PC-3 (cell line): ENCODE data around the gene TMPRSS7. TPM values are rescaled to one million over a fixed set of nuclear protein-coding genes. Genes with fewer than 3 reads are reported as not detected.

Source experiments
- ATAC-seq: fragments of 200-7000 bp; cut with Tn5 transposase; 2 replicates; pipeline ENCODE4 v1.9.1; 2020; ENCODE audit warnings: mild to moderate bottlenecking, moderate library complexity
- BruUV-seq: library from RNA; stranded (reverse); fragments of 400-500 nt; replicated peaks from 2 replicates; lab custom pipeline; 2021; lab: Mats Ljungman, UMichigan
- CTCF ChIA-PET: fragments of 300-600 bp; sonication (Branson Sonifier 250); formaldehyde crosslinking; loops from one replicate; lab custom pipeline; 2022; ENCODE audit warnings: antibody characterized with exemption; lab: Charles Lee
- POLR2A ChIA-PET: fragments of 300-600 bp; sonication (Branson Sonifier 250); formaldehyde crosslinking; loops from one replicate; lab custom pipeline; 2022; ENCODE audit warnings: antibody characterized with exemption; ENCODE audit not compliant: unreplicated experiment; lab: Charles Lee
- DNase-seq: peaks from one replicate; pipeline ENCODE4 v3.0.0-alpha.2; 2015
- H2AFZ ChIP-seq: fragments of 300-600 bp; sonication (generic); 2 replicates; pipeline ENCODE4 v1.6.0; 2016; ENCODE audit warnings: antibody characterized with exemption, low read length
- H3F3A ChIP-seq: fragments of 300-600 bp; sonication (generic); one replicate; pipeline ENCODE4 v1.6.0; 2017; ENCODE audit warnings: antibody characterized with exemption, low read length, control low read depth, mild to moderate bottlenecking; ENCODE audit not compliant: unreplicated experiment
- H3K27ac ChIP-seq: fragments of 300-600 bp; sonication (generic); 2 replicates; pipeline ENCODE4 v1.5.1; 2016; ENCODE audit warnings: mild to moderate bottlenecking, low read length
- H3K27me3 ChIP-seq: fragments of 300-600 bp; sonication (generic); 2 replicates; pipeline ENCODE4 v1.6.1; 2016; ENCODE audit warnings: low read length, mixed read lengths
- H3K36me3 ChIP-seq: fragments of 300-600 bp; sonication (generic); 2 replicates; pipeline ENCODE4 v1.6.1; 2016; ENCODE audit warnings: low read depth, mixed run types, low read length, mixed read lengths
- H3K4me1 ChIP-seq: fragments of 300-600 bp; sonication (generic); 2 replicates; pipeline ENCODE4 v1.5.1; 2016; ENCODE audit warnings: low read length; ENCODE audit not compliant: insufficient read depth
- H3K4me2 ChIP-seq: fragments of 300-600 bp; sonication (generic); 2 replicates; pipeline ENCODE4 v1.6.0; 2016; ENCODE audit warnings: low read length
- H3K4me3 ChIP-seq: fragments of 300-600 bp; sonication (generic); 2 replicates; pipeline ENCODE4 v1.5.1; 2016; ENCODE audit warnings: mild to moderate bottlenecking, low read length, mixed read lengths
- H3K79me2 ChIP-seq: fragments of 300-600 bp; sonication (generic); 2 replicates; pipeline ENCODE4 v1.6.1; 2017; ENCODE audit warnings: low read length, mixed read lengths
- H3K9ac ChIP-seq: fragments of 300-600 bp; sonication (generic); 2 replicates; pipeline ENCODE4 v1.6.0; 2016; ENCODE audit warnings: mild to moderate bottlenecking, low read length
- H3K9me2 ChIP-seq: fragments of 300-600 bp; sonication (generic); replicated peaks from 2 replicates; pipeline ENCODE4 v1.6.1; 2016; ENCODE audit warnings: mixed run types, low read length, mixed read lengths
- H3K9me3 ChIP-seq: fragments of 300-600 bp; sonication (generic); 2 replicates; pipeline ENCODE4 v1.6.1; 2016; ENCODE audit warnings: low read length, mixed read lengths
- H4K20me1 ChIP-seq: fragments of 300-600 bp; sonication (generic); 2 replicates; pipeline ENCODE4 v1.6.1; 2016; ENCODE audit warnings: low read length, mixed read lengths
- CTCF ChIP-seq: fragments of 300-600 bp; sonication (generic); conservative IDR thresholded peaks from 2 replicates; pipeline ENCODE4 v1.5.1; 2017; ENCODE audit warnings: antibody characterized with exemption, low read depth, mild to moderate bottlenecking, low read length
- EZH2 ChIP-seq: fragments of 300-600 bp; sonication (generic); IDR thresholded peaks from one replicate; pipeline ENCODE4 v1.6.1; 2017; ENCODE audit warnings: antibody characterized with exemption, mild to moderate bottlenecking, low read length; ENCODE audit not compliant: unreplicated experiment
- EZH2phosphoT487 ChIP-seq: fragments of 300-600 bp; sonication (generic); IDR thresholded peaks from 2 replicates; pipeline ENCODE4 v1.6.1; 2018; ENCODE audit warnings: mild to moderate bottlenecking, antibody characterized with exemption, low read length, borderline replicate concordance
- intact Hi-C: fragments of 100-400 bp; cut with micrococcal nuclease; formaldehyde crosslinking; loops from 2 replicates; pipeline ENCODE4 v1.9.0; 2023
- total RNA-seq: library from RNA; depleted of rRNA; stranded (reverse); fragments of >200 nt; gene quantifications from 2 replicates; pipeline ENCODE4 v1.2.3, GENCODE V29; 2014

Gene TMPRSS7
- total RNA-seq, 1 experiment from 2014 or later, result 0.33 TPM

- ChIA-PET POLR2A (interaction anchor here (0.7 kb wide), 1 partner anchor 10 kb away, joined by 3 read pairs; no protein-coding TSS in a partner anchor), CTCF (interaction anchor here (2.7 kb wide), 1 partner anchor 14 kb away, joined by 14 read pairs; no protein-coding TSS in a partner anchor)
- H3K27ac ChIP-seq, result no peak within 1 kb of the TSS
- H3K4me2 ChIP-seq, result peak within 1 kb of the TSS; percentile 87
- peak within 1 kb of the TSS; percentile 65 for H3K4me3 ChIP-seq
- ATAC-seq (peak; percentile 54), DNase-seq (peak; percentile 33)
- no peak within 1 kb of the TSS for H3K9ac ChIP-seq
- H3K36me3 ChIP-seq, result no peaks in the 10 kb centered on the region
- H3K27me3 ChIP-seq, result no peaks in the 10 kb centered on the region
- H2AFZ ChIP-seq, result peak within 1 kb of the TSS; percentile 87
- no peaks in the 10 kb centered on the region for H3K79me2 ChIP-seq
- peaks cover 31% of the 10 kb centered on the region for H3K4me1 ChIP-seq
- H4K20me1 ChIP-seq, result no peaks in the 10 kb centered on the region
- H3K9me3 ChIP-seq, result no peaks in the 10 kb centered on the region
- no TSS peak for BruUV-seq
- no peaks in the 10 kb centered on the region for H3K9me2 ChIP-seq
- no peak for TF ChIP-seq CTCF
- no peak for TF ChIP-seq EZH2phosphoT487
- no peak for TF ChIP-seq EZH2
- intact Hi-C loops, result no loop called here
- peaks cover 4% of the 10 kb centered on the region for H3F3A ChIP-seq
Observed at GRCh38 chr3:111998636-111999483, 35.7 kb upstream of the TMPRSS7 start, which contains the start of gene TAGLN3. TSS of gene TAGLN3 (plus strand) at chr3:111998922. CDS start at chr3:111999423, 501 bp downstream.

GRCh38 chr3:111999484-112000324 is 34.8 kb upstream of the TMPRSS7 start:
- peak overlapping the region; percentile 87 for H2AFZ ChIP-seq
- CTCF ChIA-PET, result interaction anchor here (2.7 kb wide), 1 partner anchor 14 kb away, joined by 14 read pairs; no protein-coding TSS in a partner anchor
- ATAC-seq (no peak), DNase-seq (no peak)
- TF ChIP-seq CTCF (no peak), EZH2 (no peak), EZH2phosphoT487 (no peak)
- H3K27ac ChIP-seq, result no peak overlapping the region
- peaks cover 38% of the 10 kb centered on the region for H3K4me1 ChIP-seq
- peak overlapping the region; percentile 87 for H3K4me2 ChIP-seq
- intact Hi-C loops, result no loop called here
- H3K4me3 ChIP-seq, result peak overlapping the region; percentile 65
- POLR2A ChIA-PET, result interaction anchor here (0.7 kb wide), 1 partner anchor 11 kb away, joined by 3 read pairs; no protein-coding TSS in a partner anchor
- no TSS peak for BruUV-seq
- H3F3A ChIP-seq, result peaks cover 4% of the 10 kb centered on the region
- no peaks in the 10 kb centered on the region for H3K36me3 ChIP-seq
- H3K9me2 ChIP-seq, result no peaks in the 10 kb centered on the region
- H4K20me1 ChIP-seq, result no peaks in the 10 kb centered on the region
- H3K9ac ChIP-seq, result no peak overlapping the region
- no peaks in the 10 kb centered on the region for H3K27me3 ChIP-seq
- no peaks in the 10 kb centered on the region for H3K79me2 ChIP-seq
- H3K9me3 ChIP-seq, result no peaks in the 10 kb centered on the region
